Gastroesophageal sphincter (tissue), 4 donors: ENCODE results near the gene LRRC47. TPM values are rescaled to one million over a fixed set of nuclear protein-coding genes. Genes with fewer than 3 reads are reported as not detected.

Experiments used
- ATAC-seq: fragments of 150-250 bp; one replicate; pipeline ENCODE4 v1.9.1; 2016; ENCODE audit warnings: mild to moderate bottlenecking, moderate library complexity
- H3K27ac ChIP-seq, 4 donors: fragments of 200-600 bp; sonication (generic) in 3 of 4; 1 replicate in 3 of 4; 2 replicates in 1 of 4; pipeline ENCODE4 v1.5.1; 2016 to 2019
- H3K27me3 ChIP-seq: fragments of 200-600 bp; sonication (generic); one replicate; pipeline ENCODE4 v1.5.1; 2019
- H3K36me3 ChIP-seq, 2 donors: fragments of 200-600 bp; sonication (generic); one replicate each; pipeline ENCODE4 v1.5.1; 2019; ENCODE audit warnings: control low read depth in 1 of 2
- H3K4me1 ChIP-seq, 3 donors: fragments of 200-600 bp; sonication (generic); 1 replicate in 2 of 3; 2 replicates in 1 of 3; pipeline ENCODE4 v1.5.1; 2016 to 2019; ENCODE audit warnings: control low read depth in 2 of 3
- H3K4me3 ChIP-seq, 2 donors: fragments of 200-600 bp; sonication (generic); one replicate each; pipeline ENCODE4 v1.5.1; 2019; ENCODE audit warnings: mild to moderate bottlenecking in 1 of 2, moderate library complexity in 1 of 2
- H3K9me3 ChIP-seq, 3 donors: fragments of 200-600 bp; sonication (generic); one replicate each; pipeline ENCODE4 v1.5.1; 2017 to 2019; ENCODE audit warnings: control low read depth in 2 of 3
- EP300 ChIP-seq: sonication (generic); formaldehyde crosslinking; IDR thresholded peaks from one replicate; pipeline ENCODE4 v1.6.1; 2017; ENCODE audit warnings: antibody characterized with exemption, mild to moderate bottlenecking
- POLR2A ChIP-seq, 2 donors: fragments of 450-650 bp; IDR thresholded peaks; one replicate each; pipeline ENCODE4 v1.6.1; 2017; ENCODE audit warnings: antibody characterized with exemption in 2 of 2, mild to moderate bottlenecking in 2 of 2, moderate library complexity in 1 of 2
- POLR2AphosphoS5 ChIP-seq: sonication (generic); formaldehyde crosslinking; IDR thresholded peaks from one replicate; pipeline ENCODE4 v1.6.1; 2017; ENCODE audit warnings: antibody characterized with exemption
- WGBS, 2 donors: methylation state at CpG; one replicate each; pipeline ENCODE4 v1.1.5; 2018; ENCODE audit warnings: low coverage in 1 of 2; 5-methylcytosine and 5-hydroxymethylcytosine counted together
- total RNA-seq, 4 donors: library from RNA; depleted of rRNA; stranded (reverse); fragments of >200 nt; gene quantifications; one replicate each; pipeline ENCODE4 v1.1.0, GENCODE V29; 2016
- TF ChIP-seq, protein P1 (sequence below), 4 experiments: fragments of 200-600 bp in 2 of 4; fragments of 450-650 bp in 2 of 4; sonication (generic) in 1 of 4; IDR thresholded peaks; one replicate each; pipeline ENCODE4 v1.5.1; 2017 to 2019; ENCODE audit warnings: antibody characterized with exemption in 4 of 4, mild to moderate bottlenecking in 2 of 4, moderate library complexity in 2 of 4

The LRRC47 gene
- total RNA-seq, 4 donors from 2014 or later = 36.5 to 47.9 (median 46.5) TPM

DNA sequence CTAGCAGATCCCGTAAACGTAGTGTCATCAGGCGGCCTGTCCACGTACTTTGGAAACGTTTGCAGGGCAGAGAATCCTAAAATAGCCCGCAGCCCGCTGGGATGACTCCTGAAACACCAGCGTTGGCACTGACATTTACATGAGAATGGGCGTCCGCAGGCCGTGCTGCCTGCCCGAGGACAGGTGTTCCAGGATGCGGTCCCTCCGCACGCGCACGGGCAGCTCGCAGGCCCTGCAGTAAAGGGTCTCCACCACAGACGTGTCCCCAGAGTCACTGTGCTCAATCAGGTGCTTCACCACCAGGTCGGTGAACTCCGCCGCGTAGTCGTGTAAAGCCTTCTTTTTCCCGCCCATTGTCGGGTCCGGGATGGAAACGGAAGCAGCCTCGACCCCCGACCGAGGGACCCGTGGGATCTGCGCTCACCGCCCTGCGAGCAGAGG, 49.9 kb downstream of the LRRC47 start:
- WGBS, 2 donors = 20 to 45% methylated on average over 2 to 7 of the region's 35 CpGs
- peaks cover 0 to 43% of the 10 kb centered on the region in 2 donors for H3K36me3 ChIP-seq
- no peak for ATAC-seq
- TF ChIP-seq EP300 (no peak), POLR2A (IDR thresholded peaks at IDR 0.05) (no peak), POLR2AphosphoS5 (no peak)
- TF ChIP-seq, protein P1, sequence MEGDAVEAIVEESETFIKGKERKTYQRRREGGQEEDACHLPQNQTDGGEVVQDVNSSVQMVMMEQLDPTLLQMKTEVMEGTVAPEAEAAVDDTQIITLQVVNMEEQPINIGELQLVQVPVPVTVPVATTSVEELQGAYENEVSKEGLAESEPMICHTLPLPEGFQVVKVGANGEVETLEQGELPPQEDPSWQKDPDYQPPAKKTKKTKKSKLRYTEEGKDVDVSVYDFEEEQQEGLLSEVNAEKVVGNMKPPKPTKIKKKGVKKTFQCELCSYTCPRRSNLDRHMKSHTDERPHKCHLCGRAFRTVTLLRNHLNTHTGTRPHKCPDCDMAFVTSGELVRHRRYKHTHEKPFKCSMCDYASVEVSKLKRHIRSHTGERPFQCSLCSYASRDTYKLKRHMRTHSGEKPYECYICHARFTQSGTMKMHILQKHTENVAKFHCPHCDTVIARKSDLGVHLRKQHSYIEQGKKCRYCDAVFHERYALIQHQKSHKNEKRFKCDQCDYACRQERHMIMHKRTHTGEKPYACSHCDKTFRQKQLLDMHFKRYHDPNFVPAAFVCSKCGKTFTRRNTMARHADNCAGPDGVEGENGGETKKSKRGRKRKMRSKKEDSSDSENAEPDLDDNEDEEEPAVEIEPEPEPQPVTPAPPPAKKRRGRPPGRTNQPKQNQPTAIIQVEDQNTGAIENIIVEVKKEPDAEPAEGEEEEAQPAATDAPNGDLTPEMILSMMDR (IDR thresholded peaks at IDR 0.05) = no peak
- H3K27ac ChIP-seq = peak overlapping the region; percentile 10 to 90 (median 86)
- H3K27me3 ChIP-seq = no peaks in the 10 kb centered on the region
- H3K4me1 ChIP-seq = peaks cover 0 to 42% (median 10%) of the 10 kb centered on the region in 3 donors
- no peaks in the 10 kb centered on the region for H3K9me3 ChIP-seq
- peak overlapping the region; percentile 53 to 88 for H3K4me3 ChIP-seq

DNA sequence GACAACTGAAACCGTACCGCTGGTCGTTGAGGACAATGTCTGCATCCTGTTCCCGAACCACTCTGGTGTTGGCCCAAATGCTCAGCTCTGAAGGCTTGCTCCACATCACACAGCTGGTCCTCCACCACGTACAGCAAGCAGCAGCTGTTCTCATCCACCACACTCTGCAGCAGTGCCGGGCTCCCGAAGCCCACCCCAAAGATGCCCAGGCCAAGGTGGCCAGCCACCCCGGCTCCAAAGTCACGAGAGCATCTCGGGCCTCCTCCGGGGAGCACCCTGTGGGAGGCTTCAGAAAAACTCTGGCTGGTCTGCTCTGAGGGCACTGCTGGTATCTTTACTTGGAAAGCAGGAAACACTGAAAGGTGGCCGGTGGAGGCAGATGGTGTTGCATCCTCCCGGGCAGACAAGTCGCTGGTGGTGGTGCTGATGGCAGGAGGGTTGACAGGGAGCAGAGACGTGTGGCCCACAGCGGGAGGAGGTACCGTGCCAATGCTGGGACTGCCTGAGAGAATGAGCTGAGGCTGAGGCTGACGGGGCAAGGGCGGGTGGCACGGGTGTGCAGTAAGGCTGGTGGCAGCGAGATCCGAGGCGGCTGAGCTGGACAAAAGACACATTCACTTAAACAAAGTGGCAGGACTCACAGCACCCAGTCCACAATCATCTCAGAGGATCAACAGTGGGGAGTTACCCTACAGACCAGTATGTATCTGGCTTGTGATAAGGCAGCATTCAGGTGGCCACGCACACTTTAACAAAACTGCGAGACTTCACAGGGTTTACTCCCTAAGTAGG, 50.5 kb downstream of the LRRC47 start:
- H3K4me3 ChIP-seq = peak overlapping the region in 1 of 2 donors; percentile 88
- H3K36me3 ChIP-seq = peaks cover 0 to 50% of the 10 kb centered on the region in 2 donors
- H3K27ac ChIP-seq = peak overlapping the region in 3 of 4 donors; percentile 85 to 90 (median 88)
- ATAC-seq = no peak
- no peak for TF ChIP-seq POLR2A (IDR thresholded peaks at IDR 0.05)
- no peak for TF ChIP-seq EP300
- H3K27me3 ChIP-seq = no peaks in the 10 kb centered on the region
- H3K4me1 ChIP-seq = peaks cover 0 to 42% (median 10%) of the 10 kb centered on the region in 3 donors
- WGBS, 2 donors = 53 to 78% methylated on average over 3 to 11 of the region's 25 CpGs
- no peaks in the 10 kb centered on the region for H3K9me3 ChIP-seq

DNA sequence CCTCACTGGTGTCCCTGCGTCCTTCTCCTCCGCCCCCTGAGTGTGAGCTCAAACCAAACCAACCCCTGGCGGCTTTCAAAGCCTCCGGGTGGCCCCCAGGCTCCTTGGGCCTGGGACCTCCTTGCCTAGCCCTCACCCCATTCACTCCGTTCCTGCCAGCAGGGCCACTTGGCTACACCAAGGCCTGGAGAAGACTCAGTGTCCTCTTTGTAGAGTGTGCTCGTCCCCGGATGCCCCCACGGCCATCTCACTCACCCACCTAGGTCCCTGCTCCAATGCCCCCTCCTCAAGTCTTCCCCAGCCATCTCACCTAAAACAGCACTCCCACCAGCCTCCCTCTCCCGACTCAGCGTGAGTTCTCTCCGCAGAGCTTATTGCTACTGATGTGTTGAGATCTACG, 51.2 kb downstream of the LRRC47 start:
- H3K9me3 ChIP-seq = no peaks in the 10 kb centered on the region
- no peak overlapping the region for H3K27ac ChIP-seq
- H3K36me3 ChIP-seq = peaks cover 0 to 57% of the 10 kb centered on the region in 2 donors
- no peak for ATAC-seq
- WGBS, 2 donors = 88 to 95% methylated on average over 5 to 10 of the region's 12 CpGs
- TF ChIP-seq, protein P1 (IDR thresholded peaks at IDR 0.05) = no peak
- TF ChIP-seq POLR2AphosphoS5 (no peak), POLR2A (IDR thresholded peaks at IDR 0.05) (no peak)
- no peaks in the 10 kb centered on the region for H3K27me3 ChIP-seq
- H3K4me3 ChIP-seq = no peak overlapping the region
- peaks cover 0 to 42% (median 10%) of the 10 kb centered on the region in 3 donors for H3K4me1 ChIP-seq

DNA sequence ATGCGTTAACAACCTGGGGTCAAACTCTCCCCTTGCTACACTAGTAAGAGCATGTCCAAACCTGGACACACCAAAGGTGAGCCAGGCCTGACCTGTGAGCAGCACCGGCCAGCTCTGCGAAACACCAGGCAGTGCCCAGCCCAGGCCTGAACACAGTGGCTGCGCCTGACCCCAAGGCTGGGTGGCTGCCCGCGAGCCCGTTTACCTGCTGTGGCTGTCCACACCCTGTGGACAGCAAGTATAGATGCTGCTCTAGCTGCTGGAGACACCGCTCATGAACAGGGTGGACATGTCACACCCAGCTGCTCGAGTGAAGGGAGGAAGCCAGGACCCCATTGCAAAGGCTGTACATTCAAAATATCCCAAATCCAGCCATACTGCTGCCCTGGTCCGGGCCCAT, 51.7 kb downstream of the LRRC47 start:
- Histone ChIP-seq H3K36me3 (peaks cover 0 to 61% of the 10 kb centered on the region in 2 donors), H3K4me1 (peaks cover 0 to 42% (median 10%) of the 10 kb centered on the region in 3 donors), H3K4me3 (no peak overlapping the region), H3K9me3 (no peaks in the 10 kb centered on the region), H3K27ac (no peak overlapping the region), H3K27me3 (no peaks in the 10 kb centered on the region)
- TF ChIP-seq EP300 = no peak
- TF ChIP-seq POLR2AphosphoS5 = no peak
- TF ChIP-seq POLR2A (IDR thresholded peaks at IDR 0.05) = no peak
- TF ChIP-seq, protein P1 (IDR thresholded peaks at IDR 0.05) = no peak
- no peak for ATAC-seq
- WGBS, 2 donors = 88% methylated on average over 1 of the region's 10 CpGs; no CpG with 5 or more reads in 1 of the 2 donors

DNA sequence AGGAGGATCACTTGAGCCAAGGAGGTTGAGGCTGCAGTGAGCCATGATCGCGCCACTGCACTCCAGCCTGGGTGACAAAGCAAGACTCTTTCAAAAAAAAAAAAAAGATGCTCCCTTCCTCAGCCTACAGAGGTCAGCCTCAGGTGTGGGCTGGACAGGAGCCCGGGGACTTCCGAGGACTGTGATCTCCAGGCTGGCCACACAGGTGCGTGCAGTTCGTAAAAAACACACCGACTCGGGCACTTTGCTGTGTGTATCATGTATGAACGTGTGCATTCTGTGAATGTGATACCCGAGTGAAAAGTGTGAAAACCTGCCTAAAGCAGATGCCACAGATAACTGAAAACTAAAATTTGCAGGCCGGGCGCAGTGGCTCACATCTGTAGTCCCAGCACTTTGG, 52.5 kb downstream of the LRRC47 start:
- H3K36me3 ChIP-seq = peaks cover 0 to 69% of the 10 kb centered on the region in 2 donors
- peaks cover 0 to 42% (median 10%) of the 10 kb centered on the region in 3 donors for H3K4me1 ChIP-seq
- WGBS, 2 donors = 91 to 94% methylated on average over 3 to 12 of the region's 12 CpGs
- TF ChIP-seq POLR2A (IDR thresholded peaks at IDR 0.05) = no peak
- TF ChIP-seq POLR2AphosphoS5 = no peak
- TF ChIP-seq, protein P1 (IDR thresholded peaks at IDR 0.05) = no peak
- TF ChIP-seq EP300 = no peak
- no peaks in the 10 kb centered on the region for H3K27me3 ChIP-seq
- H3K9me3 ChIP-seq = no peaks in the 10 kb centered on the region
- no peak overlapping the region for H3K4me3 ChIP-seq
- no peak overlapping the region for H3K27ac ChIP-seq
- ATAC-seq = no peak
